GM21737 (cell line): ENCODE data around the gene LCT.
A peak's percentile ranks its signal among the peaks of the same experiment; 100 is the strongest.
"Not testable (repeated sequence)": the region's sequence is repeated elsewhere in the genome, so short reads cannot be mapped to it uniquely, and the experiment has no call there.

Experiments
- ATAC-seq: cut with Tn5 transposase; IDR thresholded peaks from one replicate; pipeline ENCODE4 v1.9.1; 2021; ENCODE audit warnings: mild to moderate bottlenecking, moderate library complexity; ENCODE audit not compliant: unreplicated experiment

The LCT gene

GRCh38 chr2:135798275-135798705 is 38.7 kb downstream of the LCT start:
- no peak for ATAC-seq

- ATAC-seq = peak; percentile 64
Measured at GRCh38 chr2:135797497-135798274, 39.3 kb downstream of the LCT start.

GRCh38 chr2:135796606-135797005 is 40.4 kb downstream of the LCT start:
- no peak for ATAC-seq

DNA sequence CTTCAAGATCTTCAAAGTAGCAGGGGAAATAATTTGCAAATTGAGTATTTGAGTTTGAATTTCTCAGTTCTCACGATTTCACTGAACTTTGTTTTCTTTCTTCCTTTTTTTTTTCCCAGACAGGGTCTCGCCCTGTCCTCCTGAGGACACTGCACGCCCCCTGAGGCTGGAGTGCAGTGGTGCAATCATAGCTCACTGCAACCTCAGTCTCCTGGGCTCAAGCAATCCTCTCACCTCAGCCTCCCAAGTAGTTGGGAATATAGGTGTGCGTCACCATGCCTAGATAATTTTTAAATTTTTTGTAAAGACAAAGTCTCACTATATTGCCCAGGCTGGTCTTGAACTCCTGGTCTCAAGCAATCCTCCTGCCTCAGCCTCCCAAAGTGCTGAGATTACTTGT is 41.3 kb downstream of the LCT start:
- not testable (repeated sequence) for ATAC-seq

DNA sequence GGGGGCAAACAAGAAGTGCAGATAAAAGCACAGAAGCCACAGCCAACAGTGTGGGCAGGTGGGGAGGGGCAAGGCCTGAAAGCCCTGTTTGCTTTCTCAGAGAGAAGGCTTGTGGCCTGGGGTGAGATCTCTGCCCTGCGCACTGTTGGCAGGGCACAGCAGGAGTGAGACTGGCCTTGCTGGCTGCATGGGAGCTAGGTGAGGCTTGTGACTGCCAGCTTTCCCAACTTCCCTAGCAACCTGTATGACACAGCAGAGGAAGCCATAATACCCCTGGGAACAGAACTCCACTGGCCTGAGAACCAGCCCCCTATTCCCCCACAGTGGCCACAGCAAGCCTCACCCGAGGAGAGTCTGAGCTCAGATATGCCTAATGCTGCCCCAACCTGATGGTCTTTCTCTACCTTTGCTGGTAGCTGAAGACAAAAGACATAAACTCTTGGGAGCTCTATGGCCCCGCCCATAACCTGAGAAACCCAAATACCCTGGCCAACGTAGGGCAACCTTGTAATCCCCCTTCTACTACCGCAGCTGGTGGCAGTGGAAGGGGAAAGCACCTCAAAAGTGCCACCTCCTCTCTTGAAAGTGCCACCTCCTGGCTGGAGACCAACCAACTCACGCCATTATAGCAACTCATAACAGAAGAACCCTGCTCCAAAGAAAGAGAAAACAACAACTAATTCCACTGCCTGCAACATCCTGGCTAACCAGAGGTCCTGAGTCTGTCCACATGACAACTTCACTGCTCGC is 44.4 kb downstream of the LCT start:
- no peak for ATAC-seq

DNA sequence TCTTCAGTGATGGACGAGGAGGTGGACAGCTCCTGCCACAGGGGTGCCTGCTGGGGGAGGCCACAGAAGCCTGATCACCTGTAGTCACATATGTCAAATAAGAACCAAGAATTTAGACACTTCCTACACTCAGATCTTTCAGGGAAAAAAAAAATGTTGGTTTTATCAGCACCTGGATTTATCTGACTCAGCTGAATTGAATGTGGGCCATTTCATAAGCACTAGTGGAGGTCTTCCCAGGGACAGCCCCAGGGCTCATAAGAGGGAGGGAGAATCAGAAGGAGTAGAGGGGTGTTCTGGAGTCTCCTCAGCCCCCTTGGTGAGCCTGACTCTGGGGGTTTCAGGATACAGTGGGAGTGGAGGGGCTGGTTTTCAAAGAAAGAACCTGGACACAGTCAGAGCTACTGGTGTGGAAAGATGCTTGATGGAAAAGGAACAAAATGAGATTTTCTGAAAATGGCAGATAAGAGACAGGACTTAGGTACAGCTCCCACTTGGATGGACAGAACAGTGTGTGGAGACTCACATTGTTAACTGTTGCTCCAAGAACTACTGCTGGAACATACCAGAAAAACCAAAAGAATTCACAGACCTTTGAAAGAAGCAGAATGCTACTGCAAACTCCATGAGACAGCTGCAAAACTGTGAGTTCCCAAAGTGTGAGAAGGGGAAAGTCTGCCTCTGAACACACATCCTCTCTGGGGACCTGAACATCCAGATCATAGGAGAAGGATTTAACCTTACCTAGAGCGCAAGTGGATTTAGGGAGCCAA is 45.4 kb downstream of the LCT start:
- ATAC-seq = no peak

GRCh38 chr2:135790423-135790822 is 46.6 kb downstream of the LCT start:
- no peak for ATAC-seq

GRCh38 chr2:135786823-135787222 is 50.2 kb downstream of the LCT start:
- no peak for ATAC-seq

DNA sequence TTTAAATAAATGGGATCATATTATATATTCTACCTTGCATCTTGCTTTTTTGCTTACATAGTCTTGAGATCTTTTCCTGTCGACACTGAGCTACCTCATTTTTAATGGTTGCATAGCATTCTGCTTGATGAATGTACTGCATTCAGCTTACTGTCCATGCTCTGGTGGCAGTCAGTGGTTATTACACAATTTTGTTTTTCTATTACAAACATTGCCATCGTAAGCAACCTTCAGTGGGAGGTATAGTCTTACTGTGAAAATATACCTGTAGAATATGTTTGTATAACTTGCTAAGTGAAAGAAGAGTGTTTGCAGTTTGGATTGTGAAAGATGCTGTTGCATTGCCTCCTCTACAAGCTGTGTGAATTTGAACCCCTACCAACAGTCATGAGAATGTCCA is 52.0 kb downstream of the LCT start:
- ATAC-seq = no peak

DNA sequence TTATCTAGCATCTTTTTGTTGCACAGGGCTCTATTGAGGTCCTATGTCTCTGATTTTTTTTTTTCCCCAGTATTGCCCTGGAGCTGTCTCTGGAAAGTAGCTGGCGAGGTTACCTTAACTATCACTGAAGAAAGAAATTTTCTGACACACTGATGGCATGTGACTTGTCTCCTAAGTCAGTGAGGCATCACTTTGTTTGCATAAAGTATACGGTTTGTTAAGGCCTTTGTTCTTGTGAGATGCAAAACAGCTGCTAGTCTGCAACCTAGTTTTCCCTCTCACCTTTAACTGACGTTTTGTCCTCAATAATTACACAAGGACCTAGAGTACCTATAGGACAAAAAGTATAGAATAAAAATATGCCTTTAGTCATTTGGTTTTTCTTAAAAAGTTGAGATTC is 53.5 kb downstream of the LCT start:
- ATAC-seq = no peak

- no peak for ATAC-seq
Measured at GRCh38 chr2:135782231-135782630, 54.8 kb downstream of the LCT start.

DNA sequence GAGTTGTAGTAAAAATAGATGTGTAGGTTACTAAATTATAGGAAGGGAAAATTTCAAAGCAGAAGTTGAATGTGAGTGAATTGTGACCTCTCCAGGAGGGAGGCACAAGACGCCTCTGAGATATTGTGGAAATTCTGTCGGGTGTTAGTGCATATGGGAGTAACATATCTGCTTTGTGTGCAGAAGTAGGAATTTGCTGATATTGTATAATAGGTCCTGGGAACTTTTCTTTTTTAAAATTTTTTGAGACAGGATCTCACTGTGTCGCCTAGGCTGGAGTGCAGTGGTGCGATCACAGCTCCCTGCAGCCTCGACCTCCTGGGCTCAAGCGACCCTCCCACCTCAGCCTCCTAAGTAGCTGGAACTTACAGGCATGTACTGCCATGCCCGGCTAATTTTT is 60.6 kb downstream of the LCT start:
- ATAC-seq = no peak

GRCh38 chr2:135775420-135775819 is 61.6 kb downstream of the LCT start:
- ATAC-seq = no peak

DNA sequence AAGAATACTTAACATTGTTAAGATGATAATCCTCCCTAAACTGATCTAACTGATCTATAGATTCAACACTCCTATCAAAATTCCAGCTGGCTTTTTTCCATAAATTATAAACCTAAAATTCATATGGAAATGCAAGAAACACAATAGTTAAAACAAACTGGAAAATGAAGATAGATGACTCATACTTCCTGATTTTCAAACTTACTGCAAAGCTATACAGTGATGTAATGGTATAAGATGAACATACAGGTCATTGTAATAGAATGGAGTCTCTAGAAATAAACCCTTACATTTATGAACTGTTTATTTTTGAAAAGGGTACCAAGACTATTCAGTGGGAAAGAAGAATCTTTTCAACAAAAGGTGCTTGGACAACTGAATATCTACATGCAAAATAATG is 63.1 kb downstream of the LCT start:
- no peak for ATAC-seq

DNA sequence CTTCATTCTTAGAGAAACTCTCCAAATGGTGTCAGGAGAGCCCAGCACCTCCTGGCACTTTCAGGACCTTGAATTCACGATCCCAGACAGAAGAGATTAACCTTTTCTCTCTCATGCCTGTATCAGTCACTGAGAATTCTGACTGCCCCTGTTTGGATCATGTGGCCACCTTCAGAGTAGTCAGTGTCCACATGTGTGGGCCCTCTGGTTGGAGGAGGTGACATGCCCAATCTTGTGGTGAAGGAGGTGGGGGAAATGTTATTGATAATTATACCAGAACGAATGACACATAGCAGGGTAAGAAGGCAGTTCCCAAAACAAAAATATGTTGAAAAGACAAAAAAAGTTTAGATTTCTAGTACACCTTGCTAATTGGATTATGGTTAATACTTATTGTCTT is 63.7 kb downstream of the LCT start:
- ATAC-seq = no peak

DNA sequence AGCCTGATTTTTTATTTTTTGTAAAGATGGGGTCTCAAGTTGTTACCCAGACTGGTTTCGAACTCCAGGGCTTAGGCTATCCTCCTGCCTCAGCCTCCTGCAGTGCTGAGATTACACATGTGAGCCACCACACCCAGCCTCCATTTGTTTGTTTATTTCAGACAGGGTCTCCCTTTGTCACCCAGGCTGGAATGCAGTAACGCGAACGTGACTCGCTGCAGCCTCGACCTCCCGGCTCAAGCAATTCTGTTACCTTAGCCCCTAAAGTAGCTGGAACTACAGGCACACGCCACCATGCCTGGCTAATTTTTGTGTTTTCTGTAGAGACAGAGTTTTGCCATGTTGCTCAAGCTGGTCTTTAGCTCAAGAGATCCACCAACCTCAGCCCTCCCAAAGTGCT is 68.1 kb downstream of the LCT start:
- no peak for ATAC-seq

- no peak for ATAC-seq
Measured at GRCh38 chr2:135762530-135762929, 74.5 kb downstream of the LCT start.

GRCh38 chr2:135762022-135762421 is 75.0 kb downstream of the LCT start:
- ATAC-seq = no peak

DNA sequence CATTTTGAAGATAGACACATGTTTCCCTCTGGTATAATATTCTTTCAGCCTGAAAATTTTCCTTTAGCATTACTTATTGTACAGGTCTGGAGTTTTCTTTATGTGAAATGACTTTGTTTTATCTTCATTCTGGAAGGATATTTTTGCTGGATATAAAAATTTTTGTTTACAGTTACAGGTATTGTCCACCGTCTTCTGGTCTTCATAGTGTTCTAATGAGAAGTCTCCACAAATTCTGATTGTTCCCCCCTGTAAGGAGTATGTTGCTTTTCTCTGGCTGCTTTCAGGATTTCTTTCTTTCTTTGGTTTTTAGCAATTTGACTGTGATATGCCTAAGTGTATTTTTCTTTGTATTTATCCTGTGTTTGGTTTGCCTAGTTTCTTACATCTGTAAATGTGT is 80.3 kb downstream of the LCT start:
- ATAC-seq = no peak

DNA sequence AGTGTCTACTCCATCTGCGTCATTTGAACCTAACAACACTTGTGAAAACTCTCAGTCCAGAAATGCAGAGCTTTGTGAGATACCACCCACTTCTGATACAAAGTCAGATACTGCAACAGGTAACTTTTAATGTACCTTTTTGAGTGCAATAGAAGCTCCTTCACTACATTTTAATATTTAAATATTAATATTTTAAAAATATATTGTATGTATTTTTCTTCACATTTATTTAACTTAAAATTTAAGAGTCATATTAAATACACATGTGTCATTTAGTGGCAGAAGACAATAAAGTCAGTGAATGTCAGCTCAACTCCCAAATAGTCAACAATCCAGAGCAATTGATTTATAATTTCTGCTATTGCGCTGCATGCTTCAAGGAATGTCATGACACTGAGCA is 81.4 kb downstream of the LCT start:
- no peak for ATAC-seq

- no peak for ATAC-seq
Measured at GRCh38 chr2:135745545-135745944, 91.4 kb downstream of the LCT start.
